Cerebellar cortex (tissue), 1 donor: Measurements from ENCODE around the gene NUP43.
"Not testable (repeated sequence)": the region's sequence is repeated elsewhere in the genome, so short reads cannot be mapped to it uniquely, and the experiment has no call there.

ENCODE experiments used
- DNase-seq: peaks from one replicate; pipeline ENCODE4 v3.0.0-alpha.2; 2015; ENCODE audit warnings: low spot score

Gene NUP43

GRCh38 chr6:149749082-149749593 lies 2.8 kb upstream of the NUP43 start:
- DNase-seq, result not testable (repeated sequence)

DNA sequence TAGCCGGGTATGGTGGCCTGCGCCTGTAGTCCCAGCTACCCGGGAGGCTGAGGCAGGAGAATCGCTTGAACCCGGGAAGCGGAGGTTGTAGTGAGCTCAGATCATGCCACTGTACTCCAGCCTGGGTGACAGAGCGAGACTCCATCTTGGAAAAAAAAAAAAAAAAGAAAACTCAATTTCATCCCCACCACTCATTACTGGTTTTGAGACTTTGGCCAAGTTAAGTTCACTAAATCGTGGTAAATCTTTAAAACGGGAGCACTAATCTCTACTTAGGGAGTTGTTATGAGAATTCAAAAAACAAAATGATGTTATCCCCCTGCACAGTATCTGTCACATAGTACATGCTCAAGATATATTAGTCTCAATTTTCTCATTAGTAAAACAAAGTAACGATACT lies 1.1 kb downstream of the NUP43 start:
- DNase-seq, result not testable (repeated sequence)

DNA sequence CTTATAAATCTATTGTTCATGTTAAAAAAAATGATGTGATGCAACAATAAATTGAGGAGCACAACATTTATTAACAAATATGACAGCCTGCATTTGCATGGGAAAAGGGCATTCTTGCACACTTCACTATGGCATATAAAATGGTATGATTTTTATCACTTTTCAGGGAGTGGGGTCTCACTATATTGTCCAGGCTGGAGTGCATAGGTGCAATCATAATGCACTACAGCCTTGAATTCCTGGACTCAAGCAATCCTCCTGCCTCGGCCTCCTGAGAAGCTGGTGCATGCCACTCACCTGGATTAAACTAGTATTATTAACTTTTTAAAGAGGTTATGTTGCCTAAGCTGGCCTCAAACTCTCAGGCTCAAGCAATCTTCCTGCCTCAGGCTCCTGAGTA lies 11.4 kb downstream of the NUP43 start:
- no peak for DNase-seq

- no peak for DNase-seq
Observed at GRCh38 chr6:149733089-149733720, 13.1 kb downstream of the NUP43 start.

- no peak for DNase-seq
Observed at GRCh38 chr6:149729824-149730223, 16.5 kb downstream of the NUP43 start.

- no peak for DNase-seq
Observed at GRCh38 chr6:149728499-149729234, 17.7 kb downstream of the NUP43 start.

DNA sequence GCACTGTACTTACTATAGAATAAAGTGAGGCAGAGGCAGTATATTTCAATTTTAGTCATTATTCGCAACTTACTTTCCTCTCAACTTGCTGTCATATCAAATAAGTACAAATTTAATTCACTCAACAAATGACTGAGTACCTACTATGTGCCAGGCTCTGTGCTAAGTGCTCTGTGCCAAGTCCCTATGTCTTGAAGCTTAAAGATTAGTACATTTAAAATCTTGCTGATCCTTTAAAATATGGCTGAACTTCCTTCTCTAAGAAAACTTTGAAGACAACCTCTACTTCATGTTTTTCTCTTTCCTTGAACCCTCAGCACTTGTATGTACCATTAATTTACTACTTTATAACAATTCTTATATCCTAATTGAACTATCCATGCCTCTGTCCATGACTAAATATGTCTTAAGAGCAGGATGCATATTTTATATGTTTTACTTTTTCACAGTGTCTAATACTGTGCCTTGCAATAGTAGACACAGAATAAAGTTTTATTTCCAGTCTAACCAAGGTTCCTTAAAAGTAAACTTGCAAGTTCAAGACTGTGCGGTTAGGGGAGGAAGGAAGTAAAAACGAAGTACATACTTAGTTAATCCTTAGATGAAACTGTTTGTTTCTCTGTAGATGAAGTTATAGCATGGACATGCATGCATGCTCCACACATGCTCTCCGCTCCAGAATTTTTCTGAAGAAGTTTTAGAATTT lies 18.4 kb downstream of the NUP43 start:
- no peak for DNase-seq

GRCh38 chr6:149725785-149726184 lies 20.5 kb downstream of the NUP43 start:
- no peak for DNase-seq

GRCh38 chr6:149723771-149724417 lies 22.4 kb downstream of the NUP43 start:
- peak; percentile 64 for DNase-seq

DNA sequence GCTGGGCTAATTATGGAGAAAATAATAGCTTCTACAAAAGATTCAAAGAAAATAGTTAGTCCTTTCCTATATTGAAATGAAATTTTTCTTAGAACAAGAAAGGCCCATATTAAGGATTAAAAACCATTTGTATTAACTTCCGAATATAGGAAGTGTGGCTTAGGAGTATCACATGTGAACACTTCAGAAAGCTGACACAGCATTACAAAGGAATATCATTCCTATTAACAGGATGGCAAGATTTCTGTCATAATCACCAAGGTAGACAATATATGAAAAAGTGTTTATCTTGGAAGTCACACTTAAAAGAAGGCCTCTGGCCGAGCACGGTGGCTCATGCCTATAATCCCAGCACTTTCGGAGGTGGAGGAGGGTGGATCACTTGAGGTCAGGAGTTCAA lies 23.1 kb downstream of the NUP43 start:
- no peak for DNase-seq

- DNase-seq, result no peak
Observed at GRCh38 chr6:149719531-149719930, 26.8 kb downstream of the NUP43 start.

GRCh38 chr6:149717588-149718458 lies 28.5 kb downstream of the NUP43 start, which contains the start of gene LATS1:
Gene LATS1, minus strand, starts transcription at chr6:149718101. Its CDS starts 15,975 bp downstream, at chr6:149702126.
- peak; percentile 79 for DNase-seq

DNA sequence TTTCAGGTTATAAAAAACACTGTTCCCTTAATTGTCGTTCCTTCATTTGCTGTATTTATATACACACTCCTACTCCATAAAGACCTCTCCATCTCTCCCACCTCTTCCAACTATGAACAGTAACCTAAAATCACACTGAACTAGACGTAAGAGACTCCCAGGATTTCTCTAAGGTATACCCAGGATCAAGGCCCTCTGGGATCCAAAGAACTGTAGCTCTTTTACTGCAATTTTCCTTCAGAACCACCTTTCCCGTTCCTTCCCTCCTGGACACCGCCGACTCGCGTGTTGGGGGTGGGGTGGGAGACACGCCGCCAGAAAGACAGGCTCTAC lies 29.1 kb downstream of the NUP43 start:
- no peak for DNase-seq

DNA sequence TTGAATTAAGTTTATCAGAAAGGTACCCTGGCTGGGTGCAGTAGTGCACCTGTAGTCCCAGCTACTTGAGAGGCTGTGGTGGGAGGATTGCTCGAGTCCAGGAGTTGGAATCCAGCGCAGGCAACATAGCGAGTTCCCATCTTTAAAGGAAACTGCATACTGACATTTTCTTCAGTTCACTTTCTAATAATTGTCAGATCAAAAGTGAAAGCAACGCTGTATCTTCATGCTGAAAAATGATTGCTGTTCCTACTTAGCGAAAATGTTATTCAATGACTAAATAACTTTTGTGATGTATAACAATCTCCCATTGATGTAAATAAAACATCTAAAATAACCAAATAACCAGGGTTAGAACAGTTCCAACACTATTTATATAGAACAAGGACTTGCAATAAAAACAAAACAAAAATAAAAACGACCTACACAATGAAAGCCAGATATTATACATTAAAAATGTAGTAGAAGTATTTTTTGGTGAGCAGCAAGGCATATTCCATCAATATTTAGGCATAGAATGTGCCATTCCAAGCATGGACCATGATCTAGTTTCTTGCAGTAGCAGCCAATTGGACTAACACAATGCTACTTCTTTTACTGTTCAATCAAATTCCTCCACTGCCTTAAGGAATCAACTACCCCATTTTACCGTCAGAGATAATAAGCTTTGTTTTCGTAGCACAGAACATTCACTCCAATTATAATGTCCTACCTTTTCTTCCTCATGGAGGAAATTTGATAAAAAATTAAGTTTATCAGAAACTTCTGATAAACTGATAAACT lies 30.0 kb downstream of the NUP43 start:
- DNase-seq, result no peak

DNA sequence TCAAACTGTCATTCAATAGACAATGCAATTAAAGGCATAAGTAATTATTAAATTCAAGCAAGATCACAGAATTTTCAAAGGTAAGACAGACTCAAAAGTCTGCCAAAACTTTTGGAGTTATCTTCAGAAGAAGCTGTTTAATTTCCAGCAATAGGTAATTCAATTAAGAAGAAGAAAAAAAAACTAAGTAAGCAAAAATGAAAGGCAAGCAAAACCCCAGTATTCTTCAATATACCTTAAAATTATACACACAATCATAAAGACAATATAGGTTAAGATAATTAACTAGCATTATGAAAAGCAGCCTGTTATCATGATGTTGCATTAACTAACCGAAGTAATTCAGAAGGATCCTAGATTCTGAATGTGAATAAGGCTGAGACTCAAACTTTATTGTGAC lies 31.9 kb downstream of the NUP43 start:
- no peak for DNase-seq

DNA sequence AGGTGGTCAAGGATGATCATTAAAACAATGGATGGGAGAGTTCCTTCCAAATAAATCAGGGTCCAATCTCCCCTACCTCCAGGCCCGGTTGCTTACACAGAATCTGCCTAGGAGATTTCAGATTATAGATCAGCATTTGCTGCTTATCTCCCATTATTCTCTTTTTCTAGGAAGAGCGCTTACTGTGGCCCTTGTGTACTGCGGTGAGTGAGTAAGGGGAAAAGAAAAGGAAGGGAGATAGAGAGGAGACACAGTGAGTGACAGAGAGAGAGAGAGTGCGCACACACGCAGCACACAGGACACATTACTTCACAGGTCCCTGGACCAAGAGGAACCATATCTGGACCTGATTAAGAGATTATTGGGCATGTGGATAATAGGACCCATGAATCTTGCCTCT lies 34.6 kb downstream of the NUP43 start:
- no peak for DNase-seq

DNA sequence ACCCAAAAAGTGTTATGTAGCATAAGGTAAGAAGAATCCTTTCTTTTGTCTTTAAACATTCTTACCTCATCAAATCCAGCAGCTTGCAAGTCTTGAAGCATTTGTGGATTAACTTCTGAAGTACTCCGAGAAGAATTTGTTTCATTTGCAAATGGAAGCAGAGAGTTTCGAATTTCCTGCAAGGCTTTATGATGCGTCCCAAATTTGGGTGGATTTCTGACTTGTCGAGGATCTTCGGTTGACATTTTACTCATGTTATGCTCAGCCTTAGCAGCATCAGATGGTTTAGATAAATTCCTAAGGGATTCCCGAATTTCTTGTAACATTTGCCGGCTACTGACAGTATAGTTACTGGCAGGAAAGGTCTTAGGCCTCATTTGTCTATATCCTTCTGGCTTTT lies 44.6 kb downstream of the NUP43 start:
- no peak for DNase-seq

GRCh38 chr6:149699150-149699549 lies 47.2 kb downstream of the NUP43 start:
- DNase-seq, result no peak

GRCh38 chr6:149698175-149698574 lies 48.2 kb downstream of the NUP43 start:
- DNase-seq, result no peak

DNA sequence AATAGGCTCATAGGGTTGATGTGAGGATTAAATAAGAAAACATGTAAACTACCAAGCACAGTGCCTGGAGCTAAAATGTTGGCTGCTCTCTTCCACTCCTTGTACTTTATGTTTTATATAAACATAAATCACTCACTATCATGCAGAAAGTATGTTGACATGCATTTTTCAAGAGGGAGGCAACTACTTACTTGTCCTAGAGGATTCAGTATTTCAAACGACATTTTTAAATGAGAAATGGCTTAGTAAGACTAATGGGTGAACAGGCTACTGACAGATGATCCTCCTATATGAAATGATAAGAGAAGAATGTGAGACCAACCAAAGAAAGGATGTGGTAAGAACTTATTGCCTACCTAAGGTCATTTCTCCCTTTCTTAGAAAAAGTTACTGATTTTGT lies 49.4 kb downstream of the NUP43 start:
- no peak for DNase-seq

GRCh38 chr6:149694921-149695320 lies 51.4 kb downstream of the NUP43 start:
- peak; percentile 58 for DNase-seq
